NB4 (cell line): ENCODE data around the gene RNF212.

Experiments used
- MYC ChIP-seq: IDR thresholded peaks from 2 replicates; pipeline ENCODE4 v1.6.1; 2011; ENCODE audit warnings: low read depth, low read length
- POLR2A ChIP-seq: IDR thresholded peaks from 2 replicates; pipeline ENCODE4 v1.6.1; 2011; ENCODE audit warnings: mild to moderate bottlenecking; ENCODE audit not compliant: insufficient read length; ENCODE audit errors: extremely low read depth
- TF ChIP-seq, protein P1 (sequence below): IDR thresholded peaks from one replicate; pipeline ENCODE4 v1.5.1; 2012; ENCODE audit warnings: low read depth, low read length
- TF ChIP-seq, protein P2 (sequence below): IDR thresholded peaks from 2 replicates; pipeline ENCODE4 v1.6.1; 2011; ENCODE audit warnings: low read depth, low read length

DNA sequence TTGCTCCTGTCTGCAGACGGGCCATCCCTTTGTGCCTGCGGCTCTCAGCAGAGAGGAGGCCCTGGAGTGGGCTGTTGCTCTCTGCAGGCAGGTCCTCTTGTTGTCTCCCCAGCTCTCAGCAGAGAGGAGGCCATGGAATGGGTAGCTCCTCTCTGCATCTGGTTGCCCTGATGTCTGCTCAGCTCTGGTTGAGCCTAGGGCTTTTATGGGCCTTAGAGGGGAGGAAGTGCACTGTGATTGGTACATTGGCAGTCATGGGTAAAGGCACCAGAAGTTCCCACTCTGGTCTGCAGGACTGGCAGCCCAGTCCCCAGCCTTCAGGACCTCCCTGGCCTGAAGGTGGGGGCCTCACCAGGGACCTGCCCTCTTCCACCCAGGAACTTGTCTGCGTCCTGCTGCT, 37.5 kb upstream of the RNF212 start:
- TF ChIP-seq, protein P1, sequence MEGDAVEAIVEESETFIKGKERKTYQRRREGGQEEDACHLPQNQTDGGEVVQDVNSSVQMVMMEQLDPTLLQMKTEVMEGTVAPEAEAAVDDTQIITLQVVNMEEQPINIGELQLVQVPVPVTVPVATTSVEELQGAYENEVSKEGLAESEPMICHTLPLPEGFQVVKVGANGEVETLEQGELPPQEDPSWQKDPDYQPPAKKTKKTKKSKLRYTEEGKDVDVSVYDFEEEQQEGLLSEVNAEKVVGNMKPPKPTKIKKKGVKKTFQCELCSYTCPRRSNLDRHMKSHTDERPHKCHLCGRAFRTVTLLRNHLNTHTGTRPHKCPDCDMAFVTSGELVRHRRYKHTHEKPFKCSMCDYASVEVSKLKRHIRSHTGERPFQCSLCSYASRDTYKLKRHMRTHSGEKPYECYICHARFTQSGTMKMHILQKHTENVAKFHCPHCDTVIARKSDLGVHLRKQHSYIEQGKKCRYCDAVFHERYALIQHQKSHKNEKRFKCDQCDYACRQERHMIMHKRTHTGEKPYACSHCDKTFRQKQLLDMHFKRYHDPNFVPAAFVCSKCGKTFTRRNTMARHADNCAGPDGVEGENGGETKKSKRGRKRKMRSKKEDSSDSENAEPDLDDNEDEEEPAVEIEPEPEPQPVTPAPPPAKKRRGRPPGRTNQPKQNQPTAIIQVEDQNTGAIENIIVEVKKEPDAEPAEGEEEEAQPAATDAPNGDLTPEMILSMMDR = no peak
- TF ChIP-seq POLR2A (no peak), MYC (no peak)
- TF ChIP-seq, protein P2, sequence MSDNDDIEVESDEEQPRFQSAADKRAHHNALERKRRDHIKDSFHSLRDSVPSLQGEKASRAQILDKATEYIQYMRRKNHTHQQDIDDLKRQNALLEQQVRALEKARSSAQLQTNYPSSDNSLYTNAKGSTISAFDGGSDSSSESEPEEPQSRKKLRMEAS = no peak
